Measurements from ENCODE around the gene VPREB3.

The VPREB3 gene

GRCh38 chr22:23704062-23704461 lies 50.2 kb downstream of the VPREB3 start:
- no peak for TF ChIP-seq CTCF (IDR thresholded peaks at IDR 0.05; ENCODE audit: low read depth, low read length)
- no peak overlapping the region for H3K4me3 ChIP-seq (replicated peaks in 1 of 2; ENCODE audit: low read depth in 2 of 2, low read length in 2 of 2)
- DNase-seq (ENCODE audit: low read depth in 2 of 2): no peak
